ENCODE measurements around the gene ZNF737.
"Not testable (repeated sequence)": the region's sequence is repeated elsewhere in the genome, so short reads cannot be mapped to it uniquely, and the experiment has no call there.

Gene ZNF737

DNA sequence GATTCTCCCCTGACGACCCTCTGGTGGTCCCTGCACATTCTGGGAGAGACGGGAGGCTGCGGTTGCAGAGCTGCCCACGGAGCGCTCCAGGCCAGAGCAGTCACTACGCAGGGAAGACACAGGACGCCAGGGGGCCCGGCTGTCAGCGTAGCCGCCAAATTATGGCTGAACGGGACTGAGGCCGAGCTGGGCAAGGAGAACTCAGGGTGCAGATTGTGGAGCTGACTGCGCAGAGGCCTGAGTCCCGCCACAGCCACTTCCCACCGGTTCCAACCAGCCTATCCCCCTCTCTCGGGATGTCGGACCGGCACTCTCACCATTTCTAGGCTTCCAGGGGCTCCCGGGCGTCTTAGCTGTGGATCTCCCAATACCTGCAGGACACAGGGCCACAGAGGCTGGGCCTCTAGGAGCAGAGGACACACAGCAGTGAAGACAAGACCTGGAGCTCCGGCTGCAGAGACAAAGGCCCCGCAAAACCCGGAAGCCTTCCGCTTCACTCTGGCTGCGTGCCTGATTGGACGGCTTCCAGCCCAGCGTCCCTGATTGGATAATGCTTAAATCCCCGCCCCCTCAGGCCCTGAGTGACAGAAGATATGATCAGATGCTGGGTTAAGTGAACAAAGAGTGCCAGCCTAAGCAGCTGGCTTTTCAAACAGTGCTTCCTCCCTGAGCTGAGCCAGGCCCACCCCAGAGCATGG is at the start of gene ZNF737:
ZNF737 (minus strand) TSS at position 461 of the 698 bp plus-strand sequence; CDS start at position 320, 141 bp downstream.
- DNase-seq (ENCODE audit: low read depth) = no peak

- DNase-seq (ENCODE audit: low read depth) = not testable (repeated sequence)
These were observed 49.4 kb upstream of the ZNF737 start for GRCh38 chr19:20614971-20615370.

GRCh38 chr19:20612711-20613316 is 47.2 kb upstream of the ZNF737 start:
- DNase-seq (ENCODE audit: low read depth) = no peak

DNA sequence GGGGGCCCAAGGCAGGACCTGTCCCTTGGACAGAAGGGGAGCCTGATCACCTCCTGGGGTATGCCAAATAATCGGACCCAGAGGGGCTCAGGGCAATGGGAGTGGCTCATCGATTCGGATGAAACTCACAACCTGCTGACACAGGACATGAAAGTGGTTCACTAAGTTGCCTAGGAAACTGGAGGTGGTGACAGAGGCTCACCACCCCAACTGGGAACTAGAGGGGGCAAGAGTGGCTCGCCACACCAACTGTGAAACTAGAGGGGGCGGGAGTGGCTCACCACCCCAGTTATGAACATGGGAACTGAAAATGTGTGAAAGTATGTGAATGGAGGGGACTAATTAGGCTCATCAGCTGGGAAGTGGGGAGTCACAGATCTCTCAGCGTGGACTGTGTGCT is 46.3 kb upstream of the ZNF737 start:
- no peak for DNase-seq (ENCODE audit: low read depth)

GRCh38 chr19:20607943-20608342 is 42.4 kb upstream of the ZNF737 start:
- DNase-seq (ENCODE audit: low read depth) = no peak

GRCh38 chr19:20558571-20558970 is 7.0 kb downstream of the ZNF737 start:
- no peak for DNase-seq (ENCODE audit: low read depth)

DNA sequence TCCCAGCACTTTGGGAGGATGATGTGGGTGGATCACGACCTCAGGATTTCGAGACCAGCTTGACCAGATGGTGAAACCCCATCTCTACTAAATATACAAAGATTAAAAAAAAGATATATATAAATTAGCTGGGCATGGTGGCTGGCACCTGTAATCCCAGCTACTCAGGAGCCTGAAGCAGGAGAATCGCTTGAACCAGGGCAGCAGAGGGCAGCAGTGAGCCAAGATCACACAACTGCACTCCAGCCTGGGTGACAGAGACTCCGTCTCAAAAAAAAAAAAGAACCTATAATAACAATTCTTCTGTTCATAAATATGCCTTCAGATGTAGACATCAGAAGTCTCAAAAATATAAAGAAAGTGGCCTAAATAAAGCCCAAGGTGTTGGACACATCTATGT is 7.6 kb downstream of the ZNF737 start:
- no peak for DNase-seq (ENCODE audit: low read depth)

GRCh38 chr19:20544667-20545333 is 20.8 kb downstream of the ZNF737 start:
- not testable (repeated sequence) for DNase-seq (ENCODE audit: low read depth)

- not testable (repeated sequence) for DNase-seq (ENCODE audit: low read depth)
These were observed 35.3 kb downstream of the ZNF737 start for GRCh38 chr19:20530303-20530702.

DNA sequence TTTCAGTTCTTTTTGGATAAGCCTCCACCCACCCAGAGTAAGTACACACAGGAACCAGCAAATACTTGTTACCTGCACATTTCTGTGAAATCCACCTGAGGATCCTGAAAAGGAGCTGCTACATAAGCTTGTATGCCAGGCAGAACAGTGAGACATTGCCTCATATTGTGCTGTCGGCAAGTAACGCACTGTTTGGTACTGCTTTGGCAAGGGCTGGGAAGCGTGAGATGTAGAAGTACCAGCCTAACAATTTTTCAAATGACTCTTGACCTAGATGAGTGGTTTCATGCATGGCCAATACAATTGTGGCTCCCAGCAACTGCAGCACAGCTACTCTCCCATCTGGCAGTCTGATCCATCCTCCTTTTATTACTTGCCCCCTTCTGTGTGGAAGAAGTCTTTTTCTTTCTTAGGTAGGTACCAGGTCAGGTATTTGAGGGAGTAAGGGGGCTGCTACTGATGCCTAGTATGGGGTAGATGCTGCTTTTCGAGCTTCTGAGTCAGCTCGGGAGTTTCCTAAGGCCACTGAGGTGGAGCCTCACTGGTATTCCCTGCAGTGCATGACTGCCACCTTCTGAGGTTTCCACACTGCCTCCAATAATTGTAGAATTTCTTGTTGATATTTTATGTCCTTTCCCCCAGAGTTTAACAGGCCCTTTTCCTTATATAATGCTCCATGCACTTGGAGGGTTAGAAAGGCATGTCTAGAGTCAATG is 52.2 kb downstream of the ZNF737 start:
- no peak for DNase-seq (ENCODE audit: low read depth)

DNA sequence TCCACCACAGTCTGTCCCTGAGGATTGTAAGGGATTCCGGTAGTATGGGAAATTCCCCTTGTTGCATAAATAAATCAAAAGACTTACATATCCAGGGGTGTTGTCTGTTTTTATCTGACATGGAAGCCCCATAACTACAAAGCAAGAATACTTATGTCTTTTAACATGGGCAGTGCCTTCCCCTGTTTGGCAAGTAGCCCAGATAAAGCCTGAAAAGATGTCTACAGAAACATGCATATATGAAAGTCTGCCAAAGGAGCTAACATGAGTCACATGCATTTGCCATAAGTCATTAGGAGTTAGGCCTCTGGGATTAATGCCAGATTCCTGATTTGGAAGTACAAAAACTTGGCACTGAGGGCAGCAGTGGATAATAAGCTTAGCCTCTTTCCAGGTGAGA is 62.1 kb downstream of the ZNF737 start:
- DNase-seq (ENCODE audit: low read depth) = no peak

Measured in CMK (cell line).